GM19240 (cell line): Measurements from ENCODE around the gene TVP23C.

Experiments
- DNase-seq: peaks from one replicate; pipeline ENCODE4 v3.0.0; 2011; ENCODE audit warnings: low spot score; ENCODE audit not compliant: insufficient read length

Gene TVP23C

GRCh38 chr17:15496735-15497670 lies 66.3 kb downstream of the TVP23C start:
- no peak for DNase-seq

- no peak for DNase-seq
Measured at GRCh38 chr17:15494821-15495220, 68.5 kb downstream of the TVP23C start.

GRCh38 chr17:15493693-15494035 lies 69.6 kb downstream of the TVP23C start:
- no peak for DNase-seq

- DNase-seq, result no peak
Measured at GRCh38 chr17:15492791-15493692, 70.2 kb downstream of the TVP23C start.

- DNase-seq, result no peak
Measured at GRCh38 chr17:15492186-15492585, 71.1 kb downstream of the TVP23C start.

GRCh38 chr17:15490634-15491261 lies 72.5 kb downstream of the TVP23C start:
- DNase-seq, result no peak

GRCh38 chr17:15488557-15488956 lies 74.7 kb downstream of the TVP23C start:
- DNase-seq, result no peak

- no peak for DNase-seq
Measured at GRCh38 chr17:15485045-15485444, 78.2 kb downstream of the TVP23C start.

GRCh38 chr17:15483431-15483830 lies 79.9 kb downstream of the TVP23C start:
- no peak for DNase-seq

- DNase-seq, result no peak
Measured at GRCh38 chr17:15482476-15482875, 80.8 kb downstream of the TVP23C start.

GRCh38 chr17:15481481-15481880 lies 81.8 kb downstream of the TVP23C start:
- no peak for DNase-seq

GRCh38 chr17:15480204-15480603 lies 83.1 kb downstream of the TVP23C start:
- no peak for DNase-seq

- DNase-seq, result no peak
Measured at GRCh38 chr17:15479703-15480102, 83.6 kb downstream of the TVP23C start.

GRCh38 chr17:15478845-15479244 lies 84.4 kb downstream of the TVP23C start:
- DNase-seq, result no peak

- no peak for DNase-seq
Measured at GRCh38 chr17:15475631-15476354, 87.5 kb downstream of the TVP23C start.

GRCh38 chr17:15472891-15473290 lies 90.4 kb downstream of the TVP23C start:
- no peak for DNase-seq

- DNase-seq, result no peak
Measured at GRCh38 chr17:15470536-15470935, 92.7 kb downstream of the TVP23C start.

- no peak for DNase-seq
Measured at GRCh38 chr17:15469260-15469659, 94.0 kb downstream of the TVP23C start.

GRCh38 chr17:15468126-15468525 lies 95.2 kb downstream of the TVP23C start:
- no peak for DNase-seq

GRCh38 chr17:15467592-15467991 lies 95.7 kb downstream of the TVP23C start, which contains the start of gene CDRT4:
TSS of gene CDRT4 (minus strand) at chr17:15467621. CDS start at chr17:15440238, 27,383 bp downstream.
- no peak for DNase-seq

- DNase-seq, result no peak
Measured at GRCh38 chr17:15466131-15466530, 97.2 kb downstream of the TVP23C start.
